ENCODE results near the gene MDM1.

DNA sequence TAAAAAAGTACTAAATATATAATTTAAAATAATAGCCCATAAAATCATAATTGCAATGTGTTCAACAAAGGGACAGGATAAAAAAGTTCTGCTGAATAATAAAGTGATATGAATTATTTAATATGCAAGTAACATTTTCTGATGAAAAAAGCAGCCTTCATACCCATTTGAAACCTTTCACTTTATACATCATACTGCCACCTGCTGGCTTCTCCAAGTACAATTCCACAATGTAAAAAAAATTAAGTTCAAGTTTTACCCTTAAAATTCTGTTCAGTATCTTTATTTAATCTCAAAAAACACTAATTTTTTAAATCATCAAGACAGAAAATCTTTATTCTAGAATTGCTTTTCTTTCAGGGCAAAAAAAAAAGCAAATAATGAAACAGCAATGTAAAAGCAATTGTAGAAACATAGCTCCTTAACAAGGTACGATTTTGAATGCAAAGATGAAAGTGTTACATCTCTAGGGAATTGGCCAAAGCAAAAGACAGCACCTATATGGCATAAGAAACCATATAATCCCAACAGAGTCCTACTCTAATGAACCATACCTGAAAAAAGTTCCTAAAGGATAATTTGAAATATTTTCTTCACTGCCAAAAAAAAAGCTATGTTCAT lies 15.0 kb downstream of the MDM1 start:
- TF ChIP-seq, protein P1, sequence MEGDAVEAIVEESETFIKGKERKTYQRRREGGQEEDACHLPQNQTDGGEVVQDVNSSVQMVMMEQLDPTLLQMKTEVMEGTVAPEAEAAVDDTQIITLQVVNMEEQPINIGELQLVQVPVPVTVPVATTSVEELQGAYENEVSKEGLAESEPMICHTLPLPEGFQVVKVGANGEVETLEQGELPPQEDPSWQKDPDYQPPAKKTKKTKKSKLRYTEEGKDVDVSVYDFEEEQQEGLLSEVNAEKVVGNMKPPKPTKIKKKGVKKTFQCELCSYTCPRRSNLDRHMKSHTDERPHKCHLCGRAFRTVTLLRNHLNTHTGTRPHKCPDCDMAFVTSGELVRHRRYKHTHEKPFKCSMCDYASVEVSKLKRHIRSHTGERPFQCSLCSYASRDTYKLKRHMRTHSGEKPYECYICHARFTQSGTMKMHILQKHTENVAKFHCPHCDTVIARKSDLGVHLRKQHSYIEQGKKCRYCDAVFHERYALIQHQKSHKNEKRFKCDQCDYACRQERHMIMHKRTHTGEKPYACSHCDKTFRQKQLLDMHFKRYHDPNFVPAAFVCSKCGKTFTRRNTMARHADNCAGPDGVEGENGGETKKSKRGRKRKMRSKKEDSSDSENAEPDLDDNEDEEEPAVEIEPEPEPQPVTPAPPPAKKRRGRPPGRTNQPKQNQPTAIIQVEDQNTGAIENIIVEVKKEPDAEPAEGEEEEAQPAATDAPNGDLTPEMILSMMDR (IDR thresholded peaks at IDR 0.05) = peak; percentile 56 to 85 (median 72)
- TF ChIP-seq POLR2A (IDR thresholded peaks at IDR 0.05) = no peak

All from heart left ventricle (tissue), 13 donors.